RPMI7951 (cell line): ENCODE data around the gene SMARCAL1. TPM values are rescaled to one million over a fixed set of nuclear protein-coding genes. Genes with fewer than 3 reads are reported as not detected.

Experiments used
- total RNA-seq: library from RNA; depleted of rRNA; stranded (reverse); fragments of >200 nt; shearing (Covaris generic); gene quantifications from 2 replicates; pipeline ENCODE4 v1.2.3, GENCODE V29; 2014; rRNA removed

Gene SMARCAL1
- total RNA-seq, 1 experiment from 2014 or later, result 9.3 TPM

Other genes starting within 250 kb of the SMARCAL1 start
- 0.29 and 0.48 TPM in 2 replicates for gene MARCHF4, start 40.0 kb upstream of the SMARCAL1 start, total RNA-seq
- 1,523 and 2,058 TPM in 2 replicates for gene RPL37A, start 86.4 kb downstream of the SMARCAL1 start, total RNA-seq
- gene IGFBP2, start 220.9 kb downstream of the SMARCAL1 start, total RNA-seq, result 3.5 and 6.4 TPM in 2 replicates